Calu3 (cell line): Measurements from ENCODE around the gene SLC35F2. TPM values are rescaled to one million over a fixed set of nuclear protein-coding genes. Genes with fewer than 3 reads are reported as not detected.
A peak's percentile ranks its signal among the peaks of the same experiment; 100 is the strongest.

Source experiments
- Bru-seq: library from RNA; stranded (reverse); fragments of 400-500 nt; gene quantifications from one replicate; lab custom pipeline; 2021; lab: Mats Ljungman, UMichigan
- BruChase-seq, 2 experiments: library from RNA; stranded (reverse); fragments of 400-500 nt; gene quantifications; one replicate each; lab custom pipeline; 2021; lab: Mats Ljungman, UMichigan
- BruUV-seq: library from RNA; stranded (reverse); fragments of 400-500 nt; replicated peaks from 2 replicates; lab custom pipeline; 2021; lab: Mats Ljungman, UMichigan
- CTCF ChIA-PET: fragments of 300-600 bp; sonication (Branson Sonifier 250); formaldehyde crosslinking; loops from one replicate; lab custom pipeline; 2022; ENCODE audit warnings: antibody characterized with exemption; lab: Charles Lee
- DNase-seq: peaks from one replicate; pipeline ENCODE4 v3.0.0; 2022
- H3K27ac Mint-ChIP-seq: one replicate; pipeline ENCODE4 v1.8.0; 2022; ENCODE audit warnings: mixed read lengths; ENCODE audit not compliant: unreplicated experiment
- H3K27me3 Mint-ChIP-seq: one replicate; pipeline ENCODE4 v1.8.0; 2022; ENCODE audit warnings: mixed read lengths; ENCODE audit not compliant: unreplicated experiment
- H3K36me3 Mint-ChIP-seq: one replicate; pipeline ENCODE4 v1.8.0; 2022; ENCODE audit warnings: mild to moderate bottlenecking, moderate library complexity, mixed read lengths; ENCODE audit not compliant: insufficient read depth, unreplicated experiment
- H3K4me1 Mint-ChIP-seq: one replicate; pipeline ENCODE4 v1.8.0; 2022; ENCODE audit warnings: mild to moderate bottlenecking, low read depth, mixed read lengths; ENCODE audit not compliant: unreplicated experiment
- H3K4me3 Mint-ChIP-seq: one replicate; pipeline ENCODE4 v1.8.0; 2022; ENCODE audit warnings: mild to moderate bottlenecking, low read depth, moderate library complexity, mixed read lengths; ENCODE audit not compliant: unreplicated experiment
- H3K9me3 Mint-ChIP-seq: one replicate; pipeline ENCODE4 v1.8.0; 2022; ENCODE audit warnings: low read depth, mixed read lengths; ENCODE audit not compliant: unreplicated experiment
- CTCF ChIP-seq: fragments of 200-600 bp; IDR thresholded peaks from one replicate; pipeline ENCODE4 v1.8.0; 2022; ENCODE audit warnings: antibody characterized with exemption; ENCODE audit not compliant: unreplicated experiment
- intact Hi-C: fragments of 100-400 bp; cut with micrococcal nuclease; formaldehyde crosslinking; loops from one replicate; pipeline ENCODE4 v1.10.0; 2022; ENCODE audit not compliant: unreplicated experiment
- long read RNA-seq: library from polyadenylated mRNA; stranded (forward); transcript quantifications from one replicate; pipeline ENCODE4 v2.0.0, GENCODE V29; 2022
- total RNA-seq: library from RNA; stranded (reverse); gene quantifications from 2 replicates; pipeline ENCODE4 v1.2.3, GENCODE V29; 2022

The SLC35F2 gene, protein sequence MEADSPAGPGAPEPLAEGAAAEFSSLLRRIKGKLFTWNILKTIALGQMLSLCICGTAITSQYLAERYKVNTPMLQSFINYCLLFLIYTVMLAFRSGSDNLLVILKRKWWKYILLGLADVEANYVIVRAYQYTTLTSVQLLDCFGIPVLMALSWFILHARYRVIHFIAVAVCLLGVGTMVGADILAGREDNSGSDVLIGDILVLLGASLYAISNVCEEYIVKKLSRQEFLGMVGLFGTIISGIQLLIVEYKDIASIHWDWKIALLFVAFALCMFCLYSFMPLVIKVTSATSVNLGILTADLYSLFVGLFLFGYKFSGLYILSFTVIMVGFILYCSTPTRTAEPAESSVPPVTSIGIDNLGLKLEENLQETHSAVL
- total RNA-seq (24.4 and 34.5 TPM in 2 replicates), Bru-seq, nascent RNA (percentile 61 among the genes with signal in this experiment), BruChase-seq, experiment 1, labeled RNA remaining after a 6-hour chase (percentile 67 among the genes with signal in this experiment), BruChase-seq, experiment 2, labeled RNA remaining after a 2-hour chase (percentile 62 among the genes with signal in this experiment)
- long read RNA-seq, transcript SLC35F2-204 (8 exons, 3,170 nt): major isoform, 29 of 39 reads
- long read RNA-seq, partial matches to known transcripts: 1 of 39 reads
- long read RNA-seq, other reads (novel, unspliced or antisense): 7 of 39 reads

DNA sequence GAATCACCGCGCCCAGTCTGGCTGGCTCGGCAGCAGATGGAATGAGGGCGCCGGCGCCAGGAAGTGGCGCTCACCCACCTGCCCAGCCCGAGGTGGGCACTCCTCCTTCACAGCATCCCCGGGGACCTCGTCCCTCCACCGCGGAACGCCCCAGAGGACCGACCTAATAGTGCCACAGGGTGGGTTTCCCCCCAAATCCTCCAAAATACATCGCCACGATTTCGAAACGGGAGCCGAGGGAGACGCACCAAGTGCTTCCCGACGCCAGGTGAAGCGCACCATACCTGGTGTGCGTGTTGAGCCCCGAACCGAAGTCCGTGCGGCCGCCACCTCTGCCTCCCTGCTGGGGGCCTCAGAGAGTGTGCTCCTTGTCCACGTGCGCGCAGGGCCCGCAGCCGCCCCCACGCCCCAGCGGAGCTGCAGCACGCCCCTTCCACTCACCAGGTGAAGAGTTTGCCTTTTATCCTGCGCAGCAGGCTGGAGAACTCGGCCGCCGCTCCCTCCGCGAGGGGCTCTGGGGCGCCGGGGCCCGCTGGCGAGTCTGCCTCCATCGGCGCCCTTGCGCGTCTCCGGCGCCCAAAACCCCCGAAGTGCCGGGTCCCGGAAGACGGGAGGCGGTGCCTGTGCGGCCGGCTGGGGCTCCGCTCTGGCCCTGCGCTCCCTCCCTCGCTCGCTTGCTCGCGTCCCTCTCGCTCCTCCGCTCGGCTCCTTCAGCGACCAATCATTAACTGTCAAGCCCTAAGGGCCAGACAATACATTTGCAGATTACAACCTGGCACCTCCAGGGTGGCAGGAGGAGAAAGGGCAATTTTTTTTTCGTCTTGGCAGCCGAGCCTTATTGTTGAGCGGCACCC is at the start of gene SLC35F2:
Gene SLC35F2, minus strand, starts transcription at position 571 of the 854 bp plus-strand sequence. Its CDS starts 20 bp downstream, at position 551.
- Mint-ChIP-seq H3K27ac (peak within 1 kb of the TSS; percentile 92), H3K4me1 (no peaks in the 10 kb centered on the region), H3K27me3 (no peaks in the 10 kb centered on the region), H3K36me3 (peaks cover 44% of the 10 kb centered on the region), H3K4me3 (peak within 1 kb of the TSS; percentile 91), H3K9me3 (no peaks in the 10 kb centered on the region)
- BruUV-seq: no TSS peak
- intact Hi-C loops: loop anchor here (2.0 to 5.0 kb wide), 2 partner anchors 18 to 56 kb away; no protein-coding TSS in a partner anchor
- CTCF ChIA-PET: interaction anchor here (0.6 to 0.7 kb wide), 3 partner anchors 34 to 955 kb away, joined by 4 to 8 read pairs (median 5); no protein-coding TSS in a partner anchor
- TF ChIP-seq CTCF: no peak
- DNase-seq: peak; percentile 76

- CTCF ChIA-PET: no interaction called here
- H3K27me3 Mint-ChIP-seq: no peaks in the 10 kb centered on the region
These were observed 49.6 kb upstream of the SLC35F2 start for GRCh38 chr11:107908211-107908610.

DNA sequence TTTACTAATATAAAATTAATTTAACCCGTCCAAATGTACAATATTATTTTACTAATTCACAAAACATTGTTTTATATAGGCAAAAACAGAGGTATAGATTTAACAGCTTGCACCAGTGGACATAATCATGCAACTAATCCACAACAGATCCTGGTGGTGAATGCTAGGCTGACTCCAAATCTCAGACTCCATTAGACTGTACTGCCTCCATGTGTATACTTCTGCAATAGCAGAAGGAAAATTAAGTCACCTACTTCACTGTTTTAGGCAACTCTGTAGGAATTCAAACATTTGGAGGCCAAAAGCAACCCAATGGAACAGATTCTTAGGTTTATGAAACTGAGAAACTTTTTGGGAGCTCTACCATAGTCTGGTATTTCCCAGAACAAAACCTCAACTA is 39.7 kb upstream of the SLC35F2 start:
- H3K4me1 Mint-ChIP-seq: no peaks in the 10 kb centered on the region
- H3K27me3 Mint-ChIP-seq: peaks cover 18% of the 10 kb centered on the region
- no peak overlapping the region for H3K4me3 Mint-ChIP-seq
- no peak overlapping the region for H3K27ac Mint-ChIP-seq
- BruUV-seq: no TSS peak
- DNase-seq: no peak
- peak; percentile 28 for TF ChIP-seq CTCF
- H3K36me3 Mint-ChIP-seq: no peaks in the 10 kb centered on the region
- intact Hi-C loops: loop anchor here (2.0 to 5.0 kb wide), 3 partner anchors 101 to 321 kb away; no protein-coding TSS in a partner anchor
- CTCF ChIA-PET: interaction anchor here (1.5 kb wide), 1 partner anchor 157 kb away, joined by 3 read pairs; no protein-coding TSS in a partner anchor
- no peaks in the 10 kb centered on the region for H3K9me3 Mint-ChIP-seq

More at GRCh38 chr11:107908211-107908610, 49.6 kb upstream of the SLC35F2 start:
- no peak for TF ChIP-seq CTCF
- BruUV-seq: no TSS peak
- intact Hi-C loops: no loop called here
- no peak for DNase-seq
- Mint-ChIP-seq H3K36me3 (no peaks in the 10 kb centered on the region), H3K4me1 (no peaks in the 10 kb centered on the region), H3K27ac (no peak overlapping the region), H3K9me3 (no peaks in the 10 kb centered on the region), H3K4me3 (no peak overlapping the region)
